A549 (cell line): ENCODE results near the gene TP73. TPM values are rescaled to one million over a fixed set of nuclear protein-coding genes. Genes with fewer than 3 reads are reported as not detected.

ENCODE experiments used
- ATAC-seq, 2 experiments: fragments of 200-7000 bp in 1 of 2; fragments of >200 bp in 1 of 2; cut with Nextera tagmentation in 1 of 2; cut with Tn5 transposase in 1 of 2; 3 replicates each; pipeline versions ENCODE4 v1.8.0 to v1.9.1; 2018 to 2020; ENCODE audit warnings: mild to moderate bottlenecking in 1 of 2, moderate library complexity in 1 of 2
- CTCF ChIA-PET: fragments of 300-600 bp; sonication (Branson Sonifier 250); formaldehyde crosslinking; extraction: SDS; loops from one replicate; lab custom pipeline; 2021; ENCODE audit warnings: antibody characterized with exemption, inconsistent platforms; lab: Yijun Ruan, JAX
- POLR2A ChIA-PET: fragments of 350-600 bp; formaldehyde crosslinking; extraction: SDS; loops from one replicate; lab custom pipeline; 2021; ENCODE audit warnings: antibody characterized with exemption, inconsistent platforms; lab: Yijun Ruan, JAX
- DNase-seq, 2 experiments: peaks; one replicate each; pipeline versions ENCODE4 v3.0.0 to v3.0.0-alpha.2; 2011 to 2016; ENCODE audit warnings: low read depth in 1 of 2, low spot score in 1 of 2
- FAIRE-seq: peaks from 2 replicates; lab custom pipeline; 2011; peaks lifted over from hg19 to GRCh38; lab: Jason Lieb, UNC
- H3K27ac ChIP-seq, 2 experiments: fragments of >200 bp; sonication (Bioruptor Twin); formaldehyde crosslinking; 3 replicates each; pipeline ENCODE4 v1.5.1; 2016 to 2017
- H3K4me1 ChIP-seq: fragments of >200 bp; sonication (Bioruptor Twin); formaldehyde crosslinking; 3 replicates; pipeline ENCODE4 v1.6.1; 2016
- H3K4me2 ChIP-seq: fragments of >200 bp; sonication (Bioruptor Twin); formaldehyde crosslinking; 3 replicates; pipeline ENCODE4 v1.6.1; 2016
- H3K4me3 ChIP-seq: fragments of >200 bp; sonication (Bioruptor Twin); formaldehyde crosslinking; 3 replicates; pipeline ENCODE4 v1.5.1; 2016
- H3K9me3 ChIP-seq: fragments of >200 bp; sonication (Bioruptor Twin); formaldehyde crosslinking; 3 replicates; pipeline ENCODE4 v1.6.1; 2016
- BHLHE40 ChIP-seq: IDR thresholded peaks from 2 replicates; pipeline ENCODE4 v1.6.1; 2012; ENCODE audit warnings: low read depth, low read length, inconsistent platforms
- CBX2 ChIP-seq: fragments of 200-600 bp; sonication (generic); IDR thresholded peaks from 2 replicates; pipeline ENCODE4 v1.6.1; 2016; ENCODE audit warnings: low read depth, mild to moderate bottlenecking, borderline replicate concordance
- CEBPB ChIP-seq, 2 experiments: fragments of >200 bp in 1 of 2; sonication (Bioruptor Twin) in 1 of 2; formaldehyde crosslinking in 1 of 2; IDR thresholded peaks; 2 replicates each; pipeline ENCODE4 v1.6.1; 2012 to 2016
- CHD2 ChIP-seq: fragments of 150-350 bp; IDR thresholded peaks from 2 replicates; pipeline ENCODE4 v1.6.1; 2014; ENCODE audit warnings: low read length; ENCODE audit not compliant: partially characterized antibody
- EHF ChIP-seq: fragments of 250-450 bp; sonication (Bioruptor Pico); IDR thresholded peaks from 2 replicates; pipeline ENCODE4 v1.5.0; 2020; ENCODE audit warnings: mild to moderate bottlenecking
- EHMT2 ChIP-seq: fragments of 200-600 bp; sonication (generic); IDR thresholded peaks from 2 replicates; pipeline ENCODE4 v1.6.1; 2016; ENCODE audit warnings: antibody characterized with exemption, low read depth, mild to moderate bottlenecking, moderate library complexity
- EP300 ChIP-seq, 2 experiments: fragments of >200 bp; sonication (Bioruptor Twin); formaldehyde crosslinking; IDR thresholded peaks; 2 replicates in 1 of 2; 3 replicates in 1 of 2; pipeline ENCODE4 v1.6.1; 2016 to 2017
- ESRRA ChIP-seq: fragments of 150-350 bp; IDR thresholded peaks from 2 replicates; pipeline ENCODE4 v1.6.1; 2014; ENCODE audit warnings: mild to moderate bottlenecking, low read length, borderline replicate concordance
- FOSL2 ChIP-seq, 2 experiments: fragments of 450-650 bp in 1 of 2; fragments of >200 bp in 1 of 2; sonication (Bioruptor Twin) in 1 of 2; formaldehyde crosslinking; IDR thresholded peaks; 2 replicates each; pipeline versions ENCODE4 v1.5.0 to v1.6.1; 2016 to 2020; ENCODE audit warnings: mild to moderate bottlenecking in 1 of 2, moderate library complexity in 1 of 2
- FOXS1 ChIP-seq: fragments of 250-450 bp; sonication (Bioruptor Pico); IDR thresholded peaks from 2 replicates; pipeline ENCODE4 v1.5.0; 2020; ENCODE audit warnings: mild to moderate bottlenecking, moderate library complexity
- HDAC2 ChIP-seq: fragments of 200-600 bp; sonication (generic); IDR thresholded peaks from 2 replicates; pipeline ENCODE4 v1.6.1; 2016
- HOXB13 ChIP-seq: fragments of 250-450 bp; sonication (Bioruptor Pico); IDR thresholded peaks from 2 replicates; pipeline ENCODE4 v1.5.0; 2020; ENCODE audit warnings: low read depth, mild to moderate bottlenecking, moderate library complexity
- HOXB5 ChIP-seq: fragments of 250-450 bp; sonication (Bioruptor Pico); IDR thresholded peaks from 2 replicates; pipeline ENCODE4 v1.5.0; 2020; ENCODE audit warnings: mild to moderate bottlenecking, moderate library complexity
- MYC ChIP-seq: IDR thresholded peaks from 2 replicates; pipeline ENCODE4 v1.6.1; 2012; ENCODE audit warnings: mild to moderate bottlenecking, inconsistent platforms, low read length, improper control_type of control experiment, borderline replicate concordance
- PHF8 ChIP-seq: fragments of 200-600 bp; sonication (generic); IDR thresholded peaks from 2 replicates; pipeline ENCODE4 v1.6.1; 2016; ENCODE audit warnings: low read depth, mild to moderate bottlenecking, antibody characterized with exemption, moderate library complexity, borderline replicate concordance
- RAD21 ChIP-seq, 2 experiments: fragments of >200 bp in 1 of 2; sonication (Bioruptor Twin) in 1 of 2; formaldehyde crosslinking in 1 of 2; IDR thresholded peaks in 1 of 2; conservative IDR thresholded peaks in 1 of 2; 2 replicates in 1 of 2; 3 replicates in 1 of 2; pipeline ENCODE4 v1.6.1; 2012 to 2018; ENCODE audit warnings: inconsistent platforms in 1 of 2
- RCOR1 ChIP-seq: fragments of 150-350 bp; IDR thresholded peaks from 2 replicates; pipeline ENCODE4 v1.6.1; 2014; ENCODE audit warnings: antibody characterized with exemption, low read length, low read depth
- RFX5 ChIP-seq: fragments of 450-650 bp; IDR thresholded peaks from 2 replicates; pipeline ENCODE4 v1.7.1; 2014; ENCODE audit warnings: antibody characterized with exemption, mild to moderate bottlenecking, moderate library complexity
- RNF2 ChIP-seq: fragments of 200-600 bp; sonication (generic); IDR thresholded peaks from 2 replicates; pipeline ENCODE4 v1.6.1; 2016; ENCODE audit warnings: low read depth, mild to moderate bottlenecking, antibody characterized with exemption, moderate library complexity, borderline replicate concordance
- TFCP2L1 ChIP-seq: fragments of 250-450 bp; sonication (Bioruptor Pico); IDR thresholded peaks from 2 replicates; pipeline ENCODE4 v1.5.0; 2021; ENCODE audit warnings: mild to moderate bottlenecking
- TP53 ChIP-seq: fragments of 250-450 bp; sonication (Bioruptor Pico); IDR thresholded peaks from 2 replicates; pipeline ENCODE4 v1.5.0; 2021; ENCODE audit warnings: mild to moderate bottlenecking, moderate library complexity
- ZC3H11A ChIP-seq: fragments of 450-650 bp; IDR thresholded peaks from 2 replicates; pipeline ENCODE4 v1.6.1; 2014; ENCODE audit warnings: antibody characterized with exemption, mild to moderate bottlenecking
- WGBS: methylation state at CpG from one replicate; pipeline ENCODE4 v1.1.6; 2017; ENCODE audit errors: missing lambda C conversion rate; 5-methylcytosine and 5-hydroxymethylcytosine counted together
- polyA plus RNA-seq, 4 experiments: library from polyadenylated mRNA; depleted of rRNA in 3 of 4; stranded (reverse); fragments of >200 nt; fragmentation: RNase III in 1 of 4; extraction: RNeasy Plus Mini Kit Qiagen cat#74134 plus additional on column Dnase treatment in 1 of 4; gene quantifications; 2 replicates in 3 of 4; 3 replicates in 1 of 4; pipeline ENCODE4 v1.2.3, GENCODE V29; 2011 to 2017
- TF ChIP-seq, protein P1 (sequence below): fragments of >200 bp; sonication (Bioruptor Twin); formaldehyde crosslinking; IDR thresholded peaks from 3 replicates; pipeline ENCODE4 v1.6.1; 2016
- TF ChIP-seq, protein P2 (sequence below): fragments of 200-600 bp; sonication (generic); IDR thresholded peaks from 2 replicates; pipeline ENCODE4 v1.6.1; 2016; ENCODE audit warnings: antibody characterized with exemption, mild to moderate bottlenecking, moderate library complexity
- TF ChIP-seq, protein P3 (sequence below): fragments of 150-350 bp; IDR thresholded peaks from 2 replicates; pipeline ENCODE4 v1.6.1; 2014; ENCODE audit warnings: low read depth, mild to moderate bottlenecking, low read length
- TF ChIP-seq, protein P4 (sequence below): IDR thresholded peaks from 2 replicates; pipeline ENCODE4 v1.6.1; 2012; ENCODE audit warnings: low read depth, borderline replicate concordance

TP73 gene
- polyA plus RNA-seq, 2 of the 4 experiments (the other 2 are of a cell fraction): 0.01 to 0.25 TPM

DNA sequence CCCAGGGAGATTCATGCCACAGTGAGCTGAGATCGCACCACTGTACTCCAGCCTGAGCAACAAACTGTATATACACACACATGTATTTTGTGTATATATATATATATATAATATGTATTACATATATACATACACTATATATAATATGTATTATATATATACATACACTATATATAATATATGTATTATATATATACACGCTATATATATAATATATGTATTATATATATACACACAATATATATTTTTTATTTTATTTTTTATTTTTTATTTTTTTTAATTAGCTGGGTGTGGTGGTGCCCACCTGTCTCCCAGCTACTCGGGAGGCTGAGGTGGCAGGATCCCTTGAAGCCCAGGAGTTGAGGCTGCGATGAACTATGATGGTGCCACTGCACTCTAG is 9.3 kb downstream of the TP73 start:
- DNase-seq (no peak), FAIRE-seq (no peak), ATAC-seq (no peak)
- H3K9me3 ChIP-seq: no peaks in the 10 kb centered on the region
- 66% methylated on average over 4 of the region's 4 CpGs for WGBS
- TF ChIP-seq, protein P1, sequence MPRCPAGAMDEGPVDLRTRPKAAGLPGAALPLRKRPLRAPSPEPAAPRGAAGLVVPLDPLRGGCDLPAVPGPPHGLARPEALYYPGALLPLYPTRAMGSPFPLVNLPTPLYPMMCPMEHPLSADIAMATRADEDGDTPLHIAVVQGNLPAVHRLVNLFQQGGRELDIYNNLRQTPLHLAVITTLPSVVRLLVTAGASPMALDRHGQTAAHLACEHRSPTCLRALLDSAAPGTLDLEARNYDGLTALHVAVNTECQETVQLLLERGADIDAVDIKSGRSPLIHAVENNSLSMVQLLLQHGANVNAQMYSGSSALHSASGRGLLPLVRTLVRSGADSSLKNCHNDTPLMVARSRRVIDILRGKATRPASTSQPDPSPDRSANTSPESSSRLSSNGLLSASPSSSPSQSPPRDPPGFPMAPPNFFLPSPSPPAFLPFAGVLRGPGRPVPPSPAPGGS: no peak
- no peak for TF ChIP-seq CHD2
- no peak for TF ChIP-seq PHF8
- no peak for TF ChIP-seq RCOR1
- TF ChIP-seq TFCP2L1 (CRISPR knock-in tag): no peak
- TF ChIP-seq BHLHE40: no peak
- no peak for TF ChIP-seq ZC3H11A
- no peak for TF ChIP-seq RAD21 (conservative IDR thresholded peaks at IDR 0.05 in 1 of 2, IDR thresholded peaks at IDR 0.05 in 1 of 2)
- no peak overlapping the region for H3K4me2 ChIP-seq
- ChIA-PET CTCF (interaction anchor here (0.7 kb wide), 1 partner anchor 171 kb away, joined by 3 read pairs; no protein-coding TSS in a partner anchor), POLR2A (no interaction called here)
- no peaks in the 10 kb centered on the region for H3K4me1 ChIP-seq
- H3K4me3 ChIP-seq: no peak overlapping the region
- no peak overlapping the region for H3K27ac ChIP-seq

GRCh38 chr1:3662080-3662671 is 9.9 kb downstream of the TP73 start:
- no peak for DNase-seq
- no peak for ATAC-seq
- H3K27ac ChIP-seq: no peak overlapping the region
- H3K9me3 ChIP-seq: no peaks in the 10 kb centered on the region
- no peak for FAIRE-seq
- POLR2A ChIA-PET: no interaction called here
- no peak for TF ChIP-seq HOXB5
- TF ChIP-seq, all 56 proteins: peak for 0
- WGBS: 81% methylated on average over 15 of the region's 16 CpGs
- CTCF ChIA-PET: interaction anchor here (0.7 to 2.3 kb wide), 2 partner anchors 171 kb away, joined by 3 to 4 read pairs; no protein-coding TSS in a partner anchor
- no peak overlapping the region for H3K4me3 ChIP-seq
- no peaks in the 10 kb centered on the region for H3K4me1 ChIP-seq
- no peak overlapping the region for H3K4me2 ChIP-seq

- Histone ChIP-seq H3K9me3 (no peaks in the 10 kb centered on the region), H3K4me3 (no peak overlapping the region), H3K4me2 (no peak overlapping the region), H3K27ac (no peak overlapping the region), H3K4me1 (peaks cover 9% of the 10 kb centered on the region)
- FAIRE-seq: no peak
- no peak for DNase-seq
- TF ChIP-seq, protein P2, sequence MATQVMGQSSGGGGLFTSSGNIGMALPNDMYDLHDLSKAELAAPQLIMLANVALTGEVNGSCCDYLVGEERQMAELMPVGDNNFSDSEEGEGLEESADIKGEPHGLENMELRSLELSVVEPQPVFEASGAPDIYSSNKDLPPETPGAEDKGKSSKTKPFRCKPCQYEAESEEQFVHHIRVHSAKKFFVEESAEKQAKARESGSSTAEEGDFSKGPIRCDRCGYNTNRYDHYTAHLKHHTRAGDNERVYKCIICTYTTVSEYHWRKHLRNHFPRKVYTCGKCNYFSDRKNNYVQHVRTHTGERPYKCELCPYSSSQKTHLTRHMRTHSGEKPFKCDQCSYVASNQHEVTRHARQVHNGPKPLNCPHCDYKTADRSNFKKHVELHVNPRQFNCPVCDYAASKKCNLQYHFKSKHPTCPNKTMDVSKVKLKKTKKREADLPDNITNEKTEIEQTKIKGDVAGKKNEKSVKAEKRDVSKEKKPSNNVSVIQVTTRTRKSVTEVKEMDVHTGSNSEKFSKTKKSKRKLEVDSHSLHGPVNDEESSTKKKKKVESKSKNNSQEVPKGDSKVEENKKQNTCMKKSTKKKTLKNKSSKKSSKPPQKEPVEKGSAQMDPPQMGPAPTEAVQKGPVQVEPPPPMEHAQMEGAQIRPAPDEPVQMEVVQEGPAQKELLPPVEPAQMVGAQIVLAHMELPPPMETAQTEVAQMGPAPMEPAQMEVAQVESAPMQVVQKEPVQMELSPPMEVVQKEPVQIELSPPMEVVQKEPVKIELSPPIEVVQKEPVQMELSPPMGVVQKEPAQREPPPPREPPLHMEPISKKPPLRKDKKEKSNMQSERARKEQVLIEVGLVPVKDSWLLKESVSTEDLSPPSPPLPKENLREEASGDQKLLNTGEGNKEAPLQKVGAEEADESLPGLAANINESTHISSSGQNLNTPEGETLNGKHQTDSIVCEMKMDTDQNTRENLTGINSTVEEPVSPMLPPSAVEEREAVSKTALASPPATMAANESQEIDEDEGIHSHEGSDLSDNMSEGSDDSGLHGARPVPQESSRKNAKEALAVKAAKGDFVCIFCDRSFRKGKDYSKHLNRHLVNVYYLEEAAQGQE: no peak
- TF ChIP-seq TFCP2L1 (CRISPR knock-in tag) (no peak), TP53 (no peak), FOSL2 (IDR thresholded peaks at IDR 0.05) (no peak), FOSL2 (CRISPR knock-in tag; IDR thresholded peaks at IDR 0.05) (no peak), RNF2 (no peak), HDAC2 (no peak), MYC (no peak), EHMT2 (no peak), CEBPB (IDR thresholded peaks at IDR 0.05) (no peak), HOXB13 (CRISPR knock-in tag) (no peak), EP300 (IDR thresholded peaks at IDR 0.05) (no peak), EHF (no peak), RFX5 (no peak), ESRRA (no peak), RAD21 (conservative IDR thresholded peaks at IDR 0.05 in 1 of 2, IDR thresholded peaks at IDR 0.05 in 1 of 2) (no peak), FOXS1 (CRISPR knock-in tag) (no peak), CBX2 (no peak), ZC3H11A (no peak)
- TF ChIP-seq, protein P3, sequence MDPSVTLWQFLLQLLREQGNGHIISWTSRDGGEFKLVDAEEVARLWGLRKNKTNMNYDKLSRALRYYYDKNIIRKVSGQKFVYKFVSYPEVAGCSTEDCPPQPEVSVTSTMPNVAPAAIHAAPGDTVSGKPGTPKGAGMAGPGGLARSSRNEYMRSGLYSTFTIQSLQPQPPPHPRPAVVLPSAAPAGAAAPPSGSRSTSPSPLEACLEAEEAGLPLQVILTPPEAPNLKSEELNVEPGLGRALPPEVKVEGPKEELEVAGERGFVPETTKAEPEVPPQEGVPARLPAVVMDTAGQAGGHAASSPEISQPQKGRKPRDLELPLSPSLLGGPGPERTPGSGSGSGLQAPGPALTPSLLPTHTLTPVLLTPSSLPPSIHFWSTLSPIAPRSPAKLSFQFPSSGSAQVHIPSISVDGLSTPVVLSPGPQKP: no peak
- TF ChIP-seq, protein P4, sequence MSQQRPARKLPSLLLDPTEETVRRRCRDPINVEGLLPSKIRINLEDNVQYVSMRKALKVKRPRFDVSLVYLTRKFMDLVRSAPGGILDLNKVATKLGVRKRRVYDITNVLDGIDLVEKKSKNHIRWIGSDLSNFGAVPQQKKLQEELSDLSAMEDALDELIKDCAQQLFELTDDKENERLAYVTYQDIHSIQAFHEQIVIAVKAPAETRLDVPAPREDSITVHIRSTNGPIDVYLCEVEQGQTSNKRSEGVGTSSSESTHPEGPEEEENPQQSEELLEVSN: no peak
- no peak; a peak in 1 of 6 replicates for ATAC-seq
- ChIA-PET CTCF (interaction anchor here (1.0 to 2.3 kb wide), 2 partner anchors 60 to 173 kb away, joined by 3 to 4 read pairs; no protein-coding TSS in a partner anchor), POLR2A (no interaction called here)
- WGBS: 60% methylated on average over 1 of the region's 14 CpGs
Measured at GRCh38 chr1:3663999-3664699, 11.8 kb downstream of the TP73 start.
